ENCODE data around the gene COLEC12. TPM values are rescaled to one million over a fixed set of nuclear protein-coding genes. Genes with fewer than 3 reads are reported as not detected.
A peak's percentile ranks its signal among the peaks of the same experiment; 100 is the strongest.

Gene COLEC12
- total and polyA plus RNA-seq, 2 donors (not counting 3 experiments of a cell fraction or from before 2014, with no cell fraction given): 8.0 to 17.1 TPM

GRCh38 chr18:373780-374179, 126.7 kb downstream of the COLEC12 start:
- Histone ChIP-seq H3K27me3 (ENCODE audit: control insufficient read depth in 2 of 2, insufficient read depth in 2 of 2, low read length in 2 of 2) (no peaks in the 10 kb centered on the region), H2AFZ (ENCODE audit: low read depth, low read length) (no peak overlapping the region), H3K36me3 (ENCODE audit: control insufficient read depth in 2 of 2, extremely low read depth in 1 of 2, insufficient read depth in 2 of 2, low read length in 2 of 2) (no peaks in the 10 kb centered on the region), H3K9ac (replicated peaks; ENCODE audit: extremely low read depth, insufficient read depth, low read length) (no peak overlapping the region), H3K9me1 (replicated peaks; ENCODE audit: control insufficient read depth, extremely low read depth, insufficient read depth, low read length) (no peaks in the 10 kb centered on the region), H3K4me1 (ENCODE audit: control insufficient read depth, extremely low read depth, insufficient read depth, low read length) (no peaks in the 10 kb centered on the region), H3K79me2 (ENCODE audit: control insufficient read depth, insufficient read depth, low read length) (no peaks in the 10 kb centered on the region), H3K4me2 (ENCODE audit: insufficient read depth, low read length) (no peak overlapping the region), H3K9me3 (replicated peaks; ENCODE audit: control insufficient read depth, insufficient read depth, low read length) (no peaks in the 10 kb centered on the region), H4K20me1 (replicated peaks; ENCODE audit: control insufficient read depth, extremely low read depth, insufficient read depth, low read length) (no peaks in the 10 kb centered on the region), H3K27ac (ENCODE audit: insufficient read depth, low read depth, low read length) (no peak overlapping the region), H3K4me3 (replicated peaks in 1 of 3; ENCODE audit: insufficient read depth in 1 of 3, low read depth in 1 of 3, low read length in 3 of 3) (no peak overlapping the region)
- TF ChIP-seq EZH2 (IDR thresholded peaks at IDR 0.05; ENCODE audit: borderline replicate concordance, low read depth, low read length, severe bottlenecking): no peak
- no peak for TF ChIP-seq MAX (IDR thresholded peaks at IDR 0.05; ENCODE audit: insufficient read depth, insufficient read length)
- TF ChIP-seq GATA2 (IDR thresholded peaks at IDR 0.05; ENCODE audit: insufficient read depth, insufficient read length, low read depth, low read length): no peak
- TF ChIP-seq FOS (IDR thresholded peaks at IDR 0.05; ENCODE audit: borderline replicate concordance, insufficient read depth, low read length): no peak
- TF ChIP-seq POLR2AphosphoS5 (IDR thresholded peaks at IDR 0.05; ENCODE audit: insufficient read depth, low read depth, low read length): no peak
- no peak for TF ChIP-seq MYC (IDR thresholded peaks at IDR 0.05; ENCODE audit: low read depth, low read length)
- TF ChIP-seq JUN (IDR thresholded peaks at IDR 0.05; ENCODE audit: borderline replicate concordance, insufficient read depth, insufficient read length, low read depth): no peak
- no peak for TF ChIP-seq POLR2A (IDR thresholded peaks at IDR 0.05; ENCODE audit: low read depth, low read length)
- dilution Hi-C loops (cut with MboI; ENCODE audit: extremely low pct_ligation_motif_present, low sequenced_read_pairs) (no loop called here), intact Hi-C loops (cut with micrococcal nuclease) (no loop called here)
- CTCF ChIA-PET: interaction anchor here (1.8 kb wide), 1 partner anchor 9 kb away, joined by 5 read pairs; no protein-coding TSS in a partner anchor
- DNase-seq (ENCODE audit: low read depth, low spot score): no peak
- BruUV-seq (replicated peaks): no TSS peak
- POLR2A ChIA-PET: no interaction called here
- no peak for FAIRE-seq

- H3K9me1 ChIP-seq (replicated peaks; ENCODE audit: control insufficient read depth, extremely low read depth, insufficient read depth, low read length): no peaks in the 10 kb centered on the region
- no peak for DNase-seq (ENCODE audit: low read depth, low spot score)
- H3K9ac ChIP-seq (replicated peaks; ENCODE audit: extremely low read depth, insufficient read depth, low read length): no peak overlapping the region
- H3K27me3 ChIP-seq (ENCODE audit: control insufficient read depth in 2 of 2, insufficient read depth in 2 of 2, low read length in 2 of 2): no peaks in the 10 kb centered on the region
- no peak overlapping the region for H3K27ac ChIP-seq (ENCODE audit: insufficient read depth, low read depth, low read length)
- H3K4me2 ChIP-seq (ENCODE audit: insufficient read depth, low read length): no peak overlapping the region
- no TSS peak for BruUV-seq (replicated peaks)
- H3K36me3 ChIP-seq (ENCODE audit: control insufficient read depth in 2 of 2, extremely low read depth in 1 of 2, insufficient read depth in 2 of 2, low read length in 2 of 2): no peaks in the 10 kb centered on the region
- dilution Hi-C loops (cut with MboI; ENCODE audit: extremely low pct_ligation_motif_present, low sequenced_read_pairs): no loop called here
- H3K4me3 ChIP-seq (replicated peaks in 1 of 3; ENCODE audit: insufficient read depth in 1 of 3, low read depth in 1 of 3, low read length in 3 of 3): no peak overlapping the region
- no peaks in the 10 kb centered on the region for H3K79me2 ChIP-seq (ENCODE audit: control insufficient read depth, insufficient read depth, low read length)
- no peaks in the 10 kb centered on the region for H4K20me1 ChIP-seq (replicated peaks; ENCODE audit: control insufficient read depth, extremely low read depth, insufficient read depth, low read length)
- TF ChIP-seq FOS (IDR thresholded peaks at IDR 0.05; ENCODE audit: borderline replicate concordance, insufficient read depth, low read length): no peak
- no peak for TF ChIP-seq POLR2AphosphoS5 (IDR thresholded peaks at IDR 0.05; ENCODE audit: insufficient read depth, low read depth, low read length)
- no peak for TF ChIP-seq MAX (IDR thresholded peaks at IDR 0.05; ENCODE audit: insufficient read depth, insufficient read length)
- TF ChIP-seq GATA2 (IDR thresholded peaks at IDR 0.05; ENCODE audit: insufficient read depth, insufficient read length, low read depth, low read length): no peak
- CTCF ChIA-PET: interaction anchor here (1.0 kb wide), 1 partner anchor 89 kb away, joined by 3 read pairs; no protein-coding TSS in a partner anchor
- H3K4me1 ChIP-seq (ENCODE audit: control insufficient read depth, extremely low read depth, insufficient read depth, low read length): no peaks in the 10 kb centered on the region
- intact Hi-C loops (cut with micrococcal nuclease): no loop called here
- POLR2A ChIA-PET: no interaction called here
- no peaks in the 10 kb centered on the region for H3K9me3 ChIP-seq (replicated peaks; ENCODE audit: control insufficient read depth, insufficient read depth, low read length)
- FAIRE-seq: peak; percentile 18
- no peak overlapping the region for H2AFZ ChIP-seq (ENCODE audit: low read depth, low read length)
Measured at GRCh38 chr18:371609-371982, 128.9 kb downstream of the COLEC12 start.
